GM12865 (cell line): Measurements from ENCODE around the gene TNFRSF11A.

ENCODE experiments used
- DNase-seq: peaks from one replicate; pipeline ENCODE4 v3.0.0; 2010; ENCODE audit warnings: low read depth
- H3K4me3 ChIP-seq: 2 replicates; pipeline ENCODE4 v1.5.1; 2011; ENCODE audit warnings: mild to moderate bottlenecking, low read depth, low read length, control low read depth
- TF ChIP-seq, protein P1 (sequence below): IDR thresholded peaks from 2 replicates; pipeline ENCODE4 v1.5.1; 2011; ENCODE audit warnings: low read length, control low read depth, low read depth, inconsistent platforms; ENCODE audit not compliant: insufficient read depth; ENCODE audit errors: missing control alignments

Gene TNFRSF11A

GRCh38 chr18:62420151-62420512, 95.0 kb downstream of the TNFRSF11A start:
- peak overlapping the region; percentile 34 for H3K4me3 ChIP-seq
- no peak for DNase-seq
- TF ChIP-seq, protein P1, sequence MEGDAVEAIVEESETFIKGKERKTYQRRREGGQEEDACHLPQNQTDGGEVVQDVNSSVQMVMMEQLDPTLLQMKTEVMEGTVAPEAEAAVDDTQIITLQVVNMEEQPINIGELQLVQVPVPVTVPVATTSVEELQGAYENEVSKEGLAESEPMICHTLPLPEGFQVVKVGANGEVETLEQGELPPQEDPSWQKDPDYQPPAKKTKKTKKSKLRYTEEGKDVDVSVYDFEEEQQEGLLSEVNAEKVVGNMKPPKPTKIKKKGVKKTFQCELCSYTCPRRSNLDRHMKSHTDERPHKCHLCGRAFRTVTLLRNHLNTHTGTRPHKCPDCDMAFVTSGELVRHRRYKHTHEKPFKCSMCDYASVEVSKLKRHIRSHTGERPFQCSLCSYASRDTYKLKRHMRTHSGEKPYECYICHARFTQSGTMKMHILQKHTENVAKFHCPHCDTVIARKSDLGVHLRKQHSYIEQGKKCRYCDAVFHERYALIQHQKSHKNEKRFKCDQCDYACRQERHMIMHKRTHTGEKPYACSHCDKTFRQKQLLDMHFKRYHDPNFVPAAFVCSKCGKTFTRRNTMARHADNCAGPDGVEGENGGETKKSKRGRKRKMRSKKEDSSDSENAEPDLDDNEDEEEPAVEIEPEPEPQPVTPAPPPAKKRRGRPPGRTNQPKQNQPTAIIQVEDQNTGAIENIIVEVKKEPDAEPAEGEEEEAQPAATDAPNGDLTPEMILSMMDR: no peak

- H3K4me3 ChIP-seq: peak overlapping the region; percentile 34
- DNase-seq: peak; percentile 81
- TF ChIP-seq, protein P1: no peak
Measured at GRCh38 chr18:62420513-62421209, 95.6 kb downstream of the TNFRSF11A start.

DNA sequence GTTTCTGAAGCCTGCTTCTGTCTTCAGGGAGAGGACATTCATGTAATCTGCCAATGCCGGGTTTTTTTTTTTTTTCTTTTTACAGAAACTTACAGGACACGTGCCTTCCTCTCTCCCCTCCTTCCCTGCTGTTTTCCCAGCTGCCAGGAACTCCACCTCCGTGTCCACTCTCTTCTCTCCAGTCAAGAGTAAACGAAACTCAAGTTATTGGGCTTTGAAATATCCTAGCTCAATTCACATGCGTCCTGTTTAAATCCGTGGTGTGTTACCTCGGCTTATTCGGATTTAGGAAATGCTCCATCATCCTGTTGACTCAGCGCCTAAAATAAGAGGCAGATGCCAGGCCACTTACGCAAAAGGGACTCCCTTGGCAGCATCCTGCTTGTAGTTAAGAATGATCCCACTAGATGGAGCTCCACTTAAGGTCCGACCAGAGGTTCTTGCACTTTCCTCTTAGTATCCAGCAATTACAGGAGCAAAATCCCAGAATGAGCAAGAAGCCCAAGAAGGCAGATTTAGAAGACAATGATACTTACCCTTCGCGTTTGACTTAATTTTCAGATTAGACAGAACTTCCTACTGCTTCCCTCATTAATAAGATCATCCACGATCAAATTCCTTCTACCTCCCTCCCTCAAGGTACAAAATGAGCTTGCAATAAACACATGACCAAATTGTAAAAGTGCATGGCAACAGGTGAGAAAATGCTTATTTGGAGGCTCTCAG, 100.5 kb downstream of the TNFRSF11A start:
- no peak overlapping the region for H3K4me3 ChIP-seq
- DNase-seq: peak; percentile 87
- TF ChIP-seq, protein P1: peak; percentile 81

- H3K4me3 ChIP-seq: no peak overlapping the region
- TF ChIP-seq, protein P1: no peak
- no peak for DNase-seq
Measured at GRCh38 chr18:62426191-62426488, 101.0 kb downstream of the TNFRSF11A start.

GRCh38 chr18:62432176-62432575, 107.1 kb downstream of the TNFRSF11A start:
- TF ChIP-seq, protein P1: no peak
- no peak for DNase-seq
- no peak overlapping the region for H3K4me3 ChIP-seq

DNA sequence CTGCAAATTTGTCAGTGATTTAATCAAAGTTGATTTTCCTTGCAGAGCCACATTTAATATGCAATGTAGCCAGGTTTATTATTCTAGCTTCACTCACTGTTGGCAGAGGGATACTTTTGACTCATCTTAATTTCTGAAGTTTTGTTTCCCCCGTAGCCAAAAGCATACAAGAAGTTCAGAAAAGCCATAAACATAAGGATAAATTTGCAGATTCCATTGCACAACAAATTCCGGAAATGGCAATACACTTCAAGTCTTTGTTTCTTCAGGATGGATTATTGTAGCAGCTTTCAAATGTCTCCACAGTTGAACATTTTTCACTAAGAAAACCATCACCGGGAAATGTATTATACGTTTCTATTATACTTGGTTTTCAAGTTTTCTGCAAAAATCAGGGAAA, 109.7 kb downstream of the TNFRSF11A start:
- no peak for DNase-seq

More for the DNA sequence above, 109.7 kb downstream of the TNFRSF11A start:
- no peak overlapping the region for H3K4me3 ChIP-seq
- TF ChIP-seq, protein P1: no peak
